Small intestine (tissue), 7 donors: ENCODE results near the gene NEDD4L. TPM values are rescaled to one million over a fixed set of nuclear protein-coding genes. Genes with fewer than 3 reads are reported as not detected.
"Not testable (repeated sequence)": the region's sequence is repeated elsewhere in the genome, so short reads cannot be mapped to it uniquely, and the experiment has no call there.

Source experiments
- DNase-seq, 2 donors: peaks; one replicate each; pipeline versions ENCODE4 v3.0.0 to v3.0.0-alpha.2; 2013
- FAIRE-seq: peaks from 2 replicates; lab custom pipeline; 2012; peaks lifted over from hg19 to GRCh38; lab: Jason Lieb, UNC
- H3K27ac ChIP-seq, 3 donors: one replicate each; pipeline ENCODE4 v1.5.1; 2013; ENCODE audit warnings: low read length in 2 of 3, mild to moderate bottlenecking in 2 of 3, control low read depth in 1 of 3, inconsistent platforms in 1 of 3, low read depth in 1 of 3, moderate library complexity in 1 of 3
- H3K27me3 ChIP-seq, 3 donors: one replicate each; pipeline ENCODE4 v1.6.1; 2013; ENCODE audit warnings: low read length in 3 of 3, inconsistent platforms in 1 of 3; ENCODE audit not compliant: control insufficient read depth in 3 of 3, insufficient read depth in 3 of 3
- H3K36me3 ChIP-seq, 3 donors: one replicate each; pipeline ENCODE4 v1.6.1; 2013; ENCODE audit warnings: low read length in 3 of 3, inconsistent platforms in 1 of 3, low read depth in 1 of 3, mild to moderate bottlenecking in 1 of 3, moderate library complexity in 1 of 3; ENCODE audit not compliant: control insufficient read depth in 3 of 3, insufficient read depth in 2 of 3
- H3K4me1 ChIP-seq, 3 donors: one replicate each; pipeline ENCODE4 v1.6.1; 2013; ENCODE audit warnings: low read length in 2 of 3, inconsistent platforms in 1 of 3, low read depth in 1 of 3, mild to moderate bottlenecking in 1 of 3, moderate library complexity in 1 of 3; ENCODE audit not compliant: control insufficient read depth in 3 of 3, insufficient read depth in 2 of 3
- H3K4me3 ChIP-seq, 3 donors: one replicate each; pipeline ENCODE4 v1.5.1; 2013; ENCODE audit warnings: low read length in 3 of 3, control low read depth in 1 of 3, inconsistent platforms in 1 of 3, low read depth in 1 of 3, mild to moderate bottlenecking in 1 of 3, moderate library complexity in 1 of 3
- H3K9me3 ChIP-seq, 2 donors: one replicate each; pipeline ENCODE4 v1.6.1; 2013; ENCODE audit warnings: low read depth in 1 of 2, low read length in 1 of 2; ENCODE audit not compliant: control insufficient read depth in 2 of 2, insufficient read depth in 1 of 2
- WGBS, 3 donors: extraction: QIAGEN DNeasy Blood & Tissue Kit; methylation state at CpG; one replicate each; pipeline ENCODE4 v1.1.7; 2013; 5-methylcytosine and 5-hydroxymethylcytosine counted together
- polyA plus RNA-seq, 4 donors: library from polyadenylated mRNA; stranded (reverse) in 3 of 4; unstranded in 1 of 4; fragments of 200-250 nt in 3 of 4; fragments of 120-200 nt in 1 of 4; gene quantifications; one replicate each; pipeline versions ENCODE4 v1.2.1 to v1.2.3, GENCODE V29; 2013
- donor health status: healthy with polysubstance abuse.
- donor health status: control.
- donor health status: control.
- donor health status: Bipolar disorder and iron deficiency.
- donor health status: healthy.

Gene NEDD4L
- polyA plus RNA-seq, 4 donors: 36.5 to 113 (median 96.2) TPM

DNA sequence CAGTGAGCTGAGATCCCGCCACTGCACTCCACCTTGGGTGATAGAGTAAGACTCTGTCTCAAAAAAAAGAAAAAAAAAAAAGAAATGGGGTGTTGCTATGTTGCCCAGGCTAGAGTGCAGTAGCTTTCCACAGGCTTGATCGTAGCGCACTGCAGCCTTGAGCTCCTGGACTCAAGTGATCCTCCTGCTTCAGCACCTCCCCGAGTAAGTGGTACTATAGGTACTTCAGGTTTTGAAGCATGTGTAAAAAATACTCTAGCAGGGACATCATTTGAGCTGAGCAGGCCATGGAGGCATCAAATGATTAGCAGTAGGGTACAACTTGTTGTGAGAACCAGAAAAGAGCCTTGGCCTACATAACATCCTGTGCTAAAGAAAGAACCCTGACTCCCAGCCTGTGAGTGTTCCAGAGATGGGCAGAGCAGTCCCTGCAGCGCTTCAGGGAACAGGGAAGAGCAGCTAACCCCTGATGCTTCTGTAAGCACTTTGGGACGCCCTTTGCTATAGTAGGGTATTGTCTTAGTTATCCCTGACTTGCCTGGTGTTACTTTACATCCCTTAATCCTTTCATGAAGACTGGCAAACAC is 119.1 kb downstream of the NEDD4L start:
- Histone ChIP-seq H3K4me1 (peaks cover 0 to 21% (median 2%) of the 10 kb centered on the region in 3 donors), H3K27ac (no peak overlapping the region), H3K36me3 (peaks cover 0 to 18% (median 0%) of the 10 kb centered on the region in 3 donors), H3K4me3 (no peak overlapping the region), H3K27me3 (no peaks in the 10 kb centered on the region), H3K9me3 (no peaks in the 10 kb centered on the region)
- FAIRE-seq (no peak), DNase-seq (no peak)
- 87 to 96% (median 95%) methylated on average over 6 of the region's 6 CpGs for WGBS, 3 donors

DNA sequence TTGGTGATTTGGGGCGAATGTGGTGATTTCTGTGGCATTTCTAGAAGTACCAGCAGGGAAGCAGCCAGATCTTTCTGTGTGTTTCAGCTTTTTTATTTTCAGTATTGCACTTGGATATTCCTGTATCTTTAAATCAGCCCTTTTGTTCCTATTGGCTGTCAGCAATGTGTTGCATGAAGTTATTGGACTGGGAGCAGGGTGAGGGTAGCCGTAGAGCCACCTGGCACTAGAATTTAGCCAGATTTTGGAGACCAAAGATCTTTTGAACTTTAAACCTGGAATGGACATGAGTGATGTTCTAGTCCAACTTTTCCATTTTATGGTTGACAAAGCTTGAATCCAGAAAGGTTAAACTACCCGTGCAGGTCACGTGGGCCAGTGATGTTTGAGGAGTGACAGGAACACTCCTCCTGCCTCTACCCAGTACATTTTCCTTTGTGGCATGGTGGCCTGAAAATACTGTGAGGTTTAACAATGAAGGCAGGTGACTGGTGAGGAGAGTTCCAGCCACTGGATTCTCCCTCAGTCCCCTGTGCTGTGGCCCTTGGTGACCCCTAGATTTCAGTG is 122.3 kb downstream of the NEDD4L start:
- DNase-seq (no peak), FAIRE-seq (no peak)
- H3K36me3 ChIP-seq: peaks cover 0 to 33% (median 0%) of the 10 kb centered on the region in 3 donors
- no peaks in the 10 kb centered on the region for H3K9me3 ChIP-seq
- no peak overlapping the region for H3K4me3 ChIP-seq
- no peak overlapping the region for H3K27ac ChIP-seq
- no peaks in the 10 kb centered on the region for H3K27me3 ChIP-seq
- peaks cover 0 to 9% (median 0%) of the 10 kb centered on the region in 3 donors for H3K4me1 ChIP-seq
- WGBS, 3 donors: 78 to 91% (median 88%) methylated on average over 4 of the region's 4 CpGs

GRCh38 chr18:58167073-58167472 is 123.0 kb downstream of the NEDD4L start:
- no peak for DNase-seq
- Histone ChIP-seq H3K27ac (no peak overlapping the region), H3K36me3 (peaks cover 0 to 39% (median 2%) of the 10 kb centered on the region in 3 donors), H3K27me3 (no peaks in the 10 kb centered on the region), H3K9me3 (no peaks in the 10 kb centered on the region), H3K4me3 (no peak overlapping the region), H3K4me1 (peaks cover 0 to 3% (median 0%) of the 10 kb centered on the region in 3 donors)
- 94 to 100% (median 95%) methylated on average over 1 of the region's 1 CpG for WGBS, 3 donors
- FAIRE-seq: no peak

GRCh38 chr18:58168221-58168620 is 124.2 kb downstream of the NEDD4L start:
- Histone ChIP-seq H3K27me3 (no peaks in the 10 kb centered on the region), H3K9me3 (no peaks in the 10 kb centered on the region), H3K4me3 (no peak overlapping the region), H3K4me1 (no peaks in the 10 kb centered on the region), H3K27ac (no peak overlapping the region), H3K36me3 (peaks cover 0 to 39% (median 2%) of the 10 kb centered on the region in 3 donors)
- no peak for DNase-seq
- FAIRE-seq: no peak
- WGBS, 3 donors: 88 to 94% (median 93%) methylated on average over 5 of the region's 5 CpGs

GRCh38 chr18:58168993-58169392 is 125.0 kb downstream of the NEDD4L start:
- no peak for FAIRE-seq
- 90 to 92% (median 92%) methylated on average over 10 of the region's 10 CpGs for WGBS, 3 donors

DNA sequence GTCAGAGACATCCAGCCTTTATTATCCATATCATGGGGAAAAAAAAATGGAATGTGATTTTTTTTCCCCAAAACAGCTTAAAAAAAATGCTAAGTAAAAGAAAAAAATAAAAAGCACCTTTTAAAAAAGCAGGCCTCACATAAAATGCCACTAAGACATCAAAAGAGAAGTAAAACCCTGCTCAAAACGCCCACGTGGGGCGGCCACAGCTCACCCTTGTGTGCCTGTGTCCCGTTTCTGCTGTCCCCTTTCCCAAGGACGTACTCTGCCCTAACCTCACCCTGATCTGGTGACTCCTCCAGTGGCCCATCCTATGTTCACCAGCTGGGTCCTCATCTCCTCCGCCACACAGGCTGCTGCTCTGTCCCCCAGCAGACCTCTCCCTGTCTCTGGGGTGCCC is 125.4 kb downstream of the NEDD4L start:
- Histone ChIP-seq H3K36me3 (peaks cover 0 to 39% (median 2%) of the 10 kb centered on the region in 3 donors), H3K9me3 (no peaks in the 10 kb centered on the region), H3K27me3 (no peaks in the 10 kb centered on the region), H3K4me1 (peaks cover 0 to under 1% (median 0%) of the 10 kb centered on the region in 3 donors), H3K4me3 (no peak overlapping the region), H3K27ac (no peak overlapping the region)
- DNase-seq (no peak), FAIRE-seq (no peak)
- WGBS, 3 donors: 82 to 86% (median 84%) methylated on average over 6 of the region's 6 CpGs

More at GRCh38 chr18:58168993-58169392, 125.0 kb downstream of the NEDD4L start:
- no peak for DNase-seq
- Histone ChIP-seq H3K27me3 (no peaks in the 10 kb centered on the region), H3K9me3 (no peaks in the 10 kb centered on the region), H3K27ac (no peak overlapping the region), H3K4me3 (no peak overlapping the region), H3K4me1 (no peaks in the 10 kb centered on the region), H3K36me3 (peaks cover 0 to 39% (median 2%) of the 10 kb centered on the region in 3 donors)

GRCh38 chr18:58170036-58170435 is 126.0 kb downstream of the NEDD4L start:
- H3K36me3 ChIP-seq: peaks cover 0 to 39% (median 2%) of the 10 kb centered on the region in 3 donors
- H3K27me3 ChIP-seq, H3K27ac ChIP-seq, DNase-seq, FAIRE-seq, H3K9me3 ChIP-seq, H3K4me3 ChIP-seq, H3K4me1 ChIP-seq: not testable (repeated sequence)
- 83 to 87% (median 85%) methylated on average over 2 to 3 of the region's 5 CpGs for WGBS, 3 donors

- Histone ChIP-seq H3K4me1 (peaks cover 0 to 10% (median 4%) of the 10 kb centered on the region in 3 donors), H3K27ac (no peak overlapping the region), H3K9me3 (no peaks in the 10 kb centered on the region), H3K4me3 (no peak overlapping the region), H3K36me3 (peaks cover 0 to 30% (median 2%) of the 10 kb centered on the region in 3 donors), H3K27me3 (no peaks in the 10 kb centered on the region)
- no peak for DNase-seq
- FAIRE-seq: no peak
- WGBS, 3 donors: 84 to 92% (median 91%) methylated on average over 6 of the region's 6 CpGs
Observed at GRCh38 chr18:58172031-58172430, 128.0 kb downstream of the NEDD4L start.
